PC-3 (cell line): ENCODE data around the gene MED6. TPM values are rescaled to one million over a fixed set of nuclear protein-coding genes. Genes with fewer than 3 reads are reported as not detected.

Experiments
- ATAC-seq: fragments of 200-7000 bp; cut with Tn5 transposase; 2 replicates; pipeline ENCODE4 v1.9.1; 2020; ENCODE audit warnings: mild to moderate bottlenecking, moderate library complexity
- BruUV-seq: library from RNA; stranded (reverse); fragments of 400-500 nt; replicated peaks from 2 replicates; lab custom pipeline; 2021; lab: Mats Ljungman, UMichigan
- CTCF ChIA-PET: fragments of 300-600 bp; sonication (Branson Sonifier 250); formaldehyde crosslinking; loops from one replicate; lab custom pipeline; 2022; ENCODE audit warnings: antibody characterized with exemption; lab: Charles Lee
- POLR2A ChIA-PET: fragments of 300-600 bp; sonication (Branson Sonifier 250); formaldehyde crosslinking; loops from one replicate; lab custom pipeline; 2022; ENCODE audit warnings: antibody characterized with exemption; ENCODE audit not compliant: unreplicated experiment; lab: Charles Lee
- DNase-seq: peaks from one replicate; pipeline ENCODE4 v3.0.0-alpha.2; 2015
- H2AFZ ChIP-seq: fragments of 300-600 bp; sonication (generic); 2 replicates; pipeline ENCODE4 v1.6.0; 2016; ENCODE audit warnings: antibody characterized with exemption, low read length
- H3F3A ChIP-seq: fragments of 300-600 bp; sonication (generic); one replicate; pipeline ENCODE4 v1.6.0; 2017; ENCODE audit warnings: antibody characterized with exemption, low read length, control low read depth, mild to moderate bottlenecking; ENCODE audit not compliant: unreplicated experiment
- H3K27ac ChIP-seq: fragments of 300-600 bp; sonication (generic); 2 replicates; pipeline ENCODE4 v1.5.1; 2016; ENCODE audit warnings: mild to moderate bottlenecking, low read length
- H3K27me3 ChIP-seq: fragments of 300-600 bp; sonication (generic); 2 replicates; pipeline ENCODE4 v1.6.1; 2016; ENCODE audit warnings: low read length, mixed read lengths
- H3K36me3 ChIP-seq: fragments of 300-600 bp; sonication (generic); 2 replicates; pipeline ENCODE4 v1.6.1; 2016; ENCODE audit warnings: low read depth, mixed run types, low read length, mixed read lengths
- H3K4me1 ChIP-seq: fragments of 300-600 bp; sonication (generic); 2 replicates; pipeline ENCODE4 v1.5.1; 2016; ENCODE audit warnings: low read length; ENCODE audit not compliant: insufficient read depth
- H3K4me2 ChIP-seq: fragments of 300-600 bp; sonication (generic); 2 replicates; pipeline ENCODE4 v1.6.0; 2016; ENCODE audit warnings: low read length
- H3K4me3 ChIP-seq: fragments of 300-600 bp; sonication (generic); 2 replicates; pipeline ENCODE4 v1.5.1; 2016; ENCODE audit warnings: mild to moderate bottlenecking, low read length, mixed read lengths
- H3K79me2 ChIP-seq: fragments of 300-600 bp; sonication (generic); 2 replicates; pipeline ENCODE4 v1.6.1; 2017; ENCODE audit warnings: low read length, mixed read lengths
- H3K9ac ChIP-seq: fragments of 300-600 bp; sonication (generic); 2 replicates; pipeline ENCODE4 v1.6.0; 2016; ENCODE audit warnings: mild to moderate bottlenecking, low read length
- H3K9me2 ChIP-seq: fragments of 300-600 bp; sonication (generic); replicated peaks from 2 replicates; pipeline ENCODE4 v1.6.1; 2016; ENCODE audit warnings: mixed run types, low read length, mixed read lengths
- H3K9me3 ChIP-seq: fragments of 300-600 bp; sonication (generic); 2 replicates; pipeline ENCODE4 v1.6.1; 2016; ENCODE audit warnings: low read length, mixed read lengths
- H4K20me1 ChIP-seq: fragments of 300-600 bp; sonication (generic); 2 replicates; pipeline ENCODE4 v1.6.1; 2016; ENCODE audit warnings: low read length, mixed read lengths
- CTCF ChIP-seq: fragments of 300-600 bp; sonication (generic); conservative IDR thresholded peaks from 2 replicates; pipeline ENCODE4 v1.5.1; 2017; ENCODE audit warnings: antibody characterized with exemption, low read depth, mild to moderate bottlenecking, low read length
- EZH2 ChIP-seq: fragments of 300-600 bp; sonication (generic); IDR thresholded peaks from one replicate; pipeline ENCODE4 v1.6.1; 2017; ENCODE audit warnings: antibody characterized with exemption, mild to moderate bottlenecking, low read length; ENCODE audit not compliant: unreplicated experiment
- EZH2phosphoT487 ChIP-seq: fragments of 300-600 bp; sonication (generic); IDR thresholded peaks from 2 replicates; pipeline ENCODE4 v1.6.1; 2018; ENCODE audit warnings: mild to moderate bottlenecking, antibody characterized with exemption, low read length, borderline replicate concordance
- intact Hi-C: fragments of 100-400 bp; cut with micrococcal nuclease; formaldehyde crosslinking; loops from 2 replicates; pipeline ENCODE4 v1.9.0; 2023
- total RNA-seq: library from RNA; depleted of rRNA; stranded (reverse); fragments of >200 nt; gene quantifications from 2 replicates; pipeline ENCODE4 v1.2.3, GENCODE V29; 2014

The MED6 gene
- total RNA-seq, 1 experiment from 2014 or later = 37.8 TPM

DNA sequence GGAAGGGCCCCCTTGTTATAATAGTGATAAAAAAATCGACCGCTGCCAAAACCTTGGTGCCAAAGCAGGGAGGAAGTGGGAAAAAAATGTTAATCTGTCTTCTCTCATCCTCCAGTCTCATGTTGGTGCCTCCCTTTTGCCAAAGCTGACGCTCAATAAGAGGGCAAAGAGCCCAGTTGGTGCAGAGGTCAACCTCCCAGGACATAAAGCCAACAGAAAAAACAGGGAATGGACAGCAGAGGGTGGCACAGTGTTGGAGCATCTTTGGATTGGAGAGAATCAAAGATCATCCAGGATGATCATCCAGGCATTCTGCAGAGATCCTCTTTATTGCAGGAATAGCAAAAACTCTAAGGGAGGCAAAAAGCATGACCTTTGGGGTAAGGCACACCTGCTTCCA, 31.5 kb upstream of the MED6 start:
- Histone ChIP-seq H4K20me1 (no peaks in the 10 kb centered on the region), H3K9me2 (no peaks in the 10 kb centered on the region), H2AFZ (no peak overlapping the region), H3K27me3 (0 out of 2 replicates have a peak, but pooled peaks cover 4% of the 10 kb centered on the region), H3K4me3 (no peak overlapping the region), H3K9ac (no peak overlapping the region), H3K36me3 (no peaks in the 10 kb centered on the region), H3K4me1 (peaks cover 4% of the 10 kb centered on the region; the same call in 1 of the 2 replicates), H3F3A (no peaks in the 10 kb centered on the region), H3K27ac (no peak overlapping the region), H3K79me2 (no peaks in the 10 kb centered on the region), H3K9me3 (peaks cover 15% of the 10 kb centered on the region), H3K4me2 (no peak overlapping the region)
- intact Hi-C loops = no loop called here
- peak; percentile 12; the same call in 1 of the 2 replicates for ATAC-seq
- BruUV-seq = no TSS peak
- ChIA-PET POLR2A (no interaction called here), CTCF (no interaction called here)
- no peak for DNase-seq
- no peak for TF ChIP-seq EZH2
- no peak for TF ChIP-seq EZH2phosphoT487
- no peak for TF ChIP-seq CTCF

GRCh38 chr14:70624972-70625371, 24.5 kb upstream of the MED6 start:
- intact Hi-C loops = loop anchor here (5.0 kb wide), 1 partner anchor 332 kb away; no protein-coding TSS in a partner anchor
- BruUV-seq = no TSS peak

More at GRCh38 chr14:70624972-70625371, 24.5 kb upstream of the MED6 start:
- no peak overlapping the region for H3K4me2 ChIP-seq
- DNase-seq (no peak), ATAC-seq (no peak)
- no peaks in the 10 kb centered on the region for H3K27me3 ChIP-seq
- H3K36me3 ChIP-seq = no peaks in the 10 kb centered on the region
- peaks cover 11% of the 10 kb centered on the region; the same call in 1 of the 2 replicates for H3K9me3 ChIP-seq
- H3K27ac ChIP-seq = no peak overlapping the region
- ChIA-PET POLR2A (no interaction called here), CTCF (interaction anchor here (0.6 kb wide), 1 partner anchor 193 kb away, joined by 3 read pairs; no protein-coding TSS in a partner anchor)
- peaks cover under 1% of the 10 kb centered on the region; the same call in 1 of the 2 replicates for H3K4me1 ChIP-seq
- no peak overlapping the region for H3K4me3 ChIP-seq
- no peak overlapping the region for H2AFZ ChIP-seq
- no peaks in the 10 kb centered on the region for H3F3A ChIP-seq
- no peaks in the 10 kb centered on the region for H4K20me1 ChIP-seq
- no peak overlapping the region for H3K9ac ChIP-seq
- no peaks in the 10 kb centered on the region for H3K9me2 ChIP-seq
- H3K79me2 ChIP-seq = no peaks in the 10 kb centered on the region
- TF ChIP-seq CTCF (no peak), EZH2phosphoT487 (no peak), EZH2 (no peak)
